Naive thymus-derived CD4-positive, alpha-beta T cell (primary cell): ENCODE data around the gene SPHKAP. TPM values are rescaled to one million over a fixed set of nuclear protein-coding genes. Genes with fewer than 3 reads are reported as not detected.
"Not testable (repeated sequence)": the region's sequence is repeated elsewhere in the genome, so short reads cannot be mapped to it uniquely, and the experiment has no call there.

Experiments
- ATAC-seq: fragments of 150-1000 bp; cut with Tn5 transposase; 2 replicates; pipeline ENCODE4 v1.10.0; 2021; ENCODE audit warnings: mild to moderate bottlenecking, moderate library complexity
- CTCF ChIA-PET: fragments of 350-600 bp; sonication (Branson Sonifier 250); formaldehyde crosslinking; loops from one replicate; lab custom pipeline; 2021; ENCODE audit warnings: antibody characterized with exemption; lab: Charles Lee
- POLR2A ChIA-PET: fragments of 350-600 bp; sonication (Branson Sonifier 250); formaldehyde crosslinking; loops from one replicate; lab custom pipeline; 2021; ENCODE audit warnings: antibody characterized with exemption, inconsistent platforms; lab: Charles Lee
- DNase-seq, 9 donors: peaks; one replicate each; pipeline versions ENCODE4 v3.0.0 to v3.0.0-alpha.2; 2020 to 2022; ENCODE audit warnings: mixed read lengths in 1 of 9
- H3K27ac ChIP-seq: one replicate; pipeline ENCODE4 v1.7.0; 2013; ENCODE audit warnings: mild to moderate bottlenecking, low read depth, low read length, moderate library complexity
- H3K27me3 ChIP-seq, 2 donors: one replicate each; pipeline ENCODE4 v1.7.0; 2013; ENCODE audit warnings: low read length in 2 of 2, mild to moderate bottlenecking in 2 of 2, moderate library complexity in 2 of 2; ENCODE audit not compliant: control insufficient read depth in 2 of 2, insufficient read depth in 2 of 2
- H3K36me3 ChIP-seq, 3 experiments: 1 replicate in 2 of 3; 2 replicates in 1 of 3; pipeline ENCODE4 v1.7.0; 2013; ENCODE audit warnings: low read length in 3 of 3, mild to moderate bottlenecking in 3 of 3, moderate library complexity in 1 of 3; ENCODE audit not compliant: insufficient read depth in 3 of 3, control insufficient read depth in 2 of 3
- H3K4me1 ChIP-seq, 2 donors: one replicate each; pipeline ENCODE4 v1.7.0; 2013; ENCODE audit warnings: low read length in 2 of 2, mild to moderate bottlenecking in 2 of 2, moderate library complexity in 1 of 2; ENCODE audit not compliant: control insufficient read depth in 2 of 2, insufficient read depth in 2 of 2
- H3K4me3 ChIP-seq: 2 replicates; pipeline ENCODE4 v1.7.0; 2013; ENCODE audit warnings: mild to moderate bottlenecking, low read length
- H3K9me3 ChIP-seq, 3 experiments: 1 replicate in 2 of 3; 2 replicates in 1 of 3; pipeline ENCODE4 v1.7.0; 2013; ENCODE audit warnings: low read length in 3 of 3; ENCODE audit not compliant: control insufficient read depth in 2 of 3
- H3K27ac Mint-ChIP-seq, 9 donors: one replicate each; pipeline ENCODE4 v1.8.0; 2020 to 2022; ENCODE audit warnings: mixed read lengths in 9 of 9, mild to moderate bottlenecking in 8 of 9, moderate library complexity in 5 of 9, inconsistent platforms in 2 of 9
- H3K27me3 Mint-ChIP-seq, 5 donors: one replicate each; pipeline ENCODE4 v1.8.0; 2021 to 2022; ENCODE audit warnings: mixed read lengths in 5 of 5, mild to moderate bottlenecking in 1 of 5
- H3K36me3 Mint-ChIP-seq, 5 donors: one replicate each; pipeline ENCODE4 v1.8.0; 2020 to 2022; ENCODE audit warnings: mixed read lengths in 5 of 5, mild to moderate bottlenecking in 3 of 5, inconsistent platforms in 1 of 5
- H3K4me1 Mint-ChIP-seq, 7 donors: one replicate each; pipeline ENCODE4 v1.8.0; 2020 to 2022; ENCODE audit warnings: mixed read lengths in 7 of 7, mild to moderate bottlenecking in 3 of 7, inconsistent platforms in 1 of 7
- H3K4me3 Mint-ChIP-seq, 10 donors: one replicate each; pipeline ENCODE4 v1.8.0; 2020 to 2022; ENCODE audit warnings: mild to moderate bottlenecking in 10 of 10, mixed read lengths in 10 of 10, moderate library complexity in 6 of 10, inconsistent platforms in 2 of 10
- H3K9me3 Mint-ChIP-seq, 11 donors: one replicate each; pipeline ENCODE4 v1.8.0; 2020 to 2022; ENCODE audit warnings: mixed read lengths in 11 of 11, mild to moderate bottlenecking in 4 of 11, inconsistent platforms in 1 of 11, moderate library complexity in 1 of 11
- intact Hi-C, 2 donors: fragments of 100-400 bp; cut with micrococcal nuclease; formaldehyde crosslinking; loops; one replicate each; pipeline ENCODE4 v1.15.1; 2023
- polyA plus RNA-seq, 2 donors: library from polyadenylated mRNA; unstranded; fragments of 300-500 nt; fragmentation: Illumina TruSeq; gene quantifications; one replicate each; pipeline ENCODE4 v1.2.3, GENCODE V29; 2021
- total RNA-seq, 6 experiments: library from RNA in 5 of 6; stranded (reverse) in 5 of 6; gene quantifications; 1 replicate in 5 of 6; 2 replicates in 1 of 6; pipeline ENCODE4 v1.2.3 and lab custom pipeline; 2021 to 2026

SPHKAP gene, protein sequence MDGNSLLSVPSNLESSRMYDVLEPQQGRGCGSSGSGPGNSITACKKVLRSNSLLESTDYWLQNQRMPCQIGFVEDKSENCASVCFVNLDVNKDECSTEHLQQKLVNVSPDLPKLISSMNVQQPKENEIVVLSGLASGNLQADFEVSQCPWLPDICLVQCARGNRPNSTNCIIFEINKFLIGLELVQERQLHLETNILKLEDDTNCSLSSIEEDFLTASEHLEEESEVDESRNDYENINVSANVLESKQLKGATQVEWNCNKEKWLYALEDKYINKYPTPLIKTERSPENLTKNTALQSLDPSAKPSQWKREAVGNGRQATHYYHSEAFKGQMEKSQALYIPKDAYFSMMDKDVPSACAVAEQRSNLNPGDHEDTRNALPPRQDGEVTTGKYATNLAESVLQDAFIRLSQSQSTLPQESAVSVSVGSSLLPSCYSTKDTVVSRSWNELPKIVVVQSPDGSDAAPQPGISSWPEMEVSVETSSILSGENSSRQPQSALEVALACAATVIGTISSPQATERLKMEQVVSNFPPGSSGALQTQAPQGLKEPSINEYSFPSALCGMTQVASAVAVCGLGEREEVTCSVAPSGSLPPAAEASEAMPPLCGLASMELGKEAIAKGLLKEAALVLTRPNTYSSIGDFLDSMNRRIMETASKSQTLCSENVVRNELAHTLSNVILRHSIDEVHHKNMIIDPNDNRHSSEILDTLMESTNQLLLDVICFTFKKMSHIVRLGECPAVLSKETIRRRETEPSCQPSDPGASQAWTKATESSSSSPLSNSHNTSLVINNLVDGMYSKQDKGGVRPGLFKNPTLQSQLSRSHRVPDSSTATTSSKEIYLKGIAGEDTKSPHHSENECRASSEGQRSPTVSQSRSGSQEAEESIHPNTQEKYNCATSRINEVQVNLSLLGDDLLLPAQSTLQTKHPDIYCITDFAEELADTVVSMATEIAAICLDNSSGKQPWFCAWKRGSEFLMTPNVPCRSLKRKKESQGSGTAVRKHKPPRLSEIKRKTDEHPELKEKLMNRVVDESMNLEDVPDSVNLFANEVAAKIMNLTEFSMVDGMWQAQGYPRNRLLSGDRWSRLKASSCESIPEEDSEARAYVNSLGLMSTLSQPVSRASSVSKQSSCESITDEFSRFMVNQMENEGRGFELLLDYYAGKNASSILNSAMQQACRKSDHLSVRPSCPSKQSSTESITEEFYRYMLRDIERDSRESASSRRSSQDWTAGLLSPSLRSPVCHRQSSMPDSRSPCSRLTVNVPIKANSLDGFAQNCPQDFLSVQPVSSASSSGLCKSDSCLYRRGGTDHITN (N-terminal part only)
- not detected for total RNA-seq
- polyA plus RNA-seq = not detected
- total RNA-seq (lab: John Stamatoyannopoulos, UW) = not detected

DNA sequence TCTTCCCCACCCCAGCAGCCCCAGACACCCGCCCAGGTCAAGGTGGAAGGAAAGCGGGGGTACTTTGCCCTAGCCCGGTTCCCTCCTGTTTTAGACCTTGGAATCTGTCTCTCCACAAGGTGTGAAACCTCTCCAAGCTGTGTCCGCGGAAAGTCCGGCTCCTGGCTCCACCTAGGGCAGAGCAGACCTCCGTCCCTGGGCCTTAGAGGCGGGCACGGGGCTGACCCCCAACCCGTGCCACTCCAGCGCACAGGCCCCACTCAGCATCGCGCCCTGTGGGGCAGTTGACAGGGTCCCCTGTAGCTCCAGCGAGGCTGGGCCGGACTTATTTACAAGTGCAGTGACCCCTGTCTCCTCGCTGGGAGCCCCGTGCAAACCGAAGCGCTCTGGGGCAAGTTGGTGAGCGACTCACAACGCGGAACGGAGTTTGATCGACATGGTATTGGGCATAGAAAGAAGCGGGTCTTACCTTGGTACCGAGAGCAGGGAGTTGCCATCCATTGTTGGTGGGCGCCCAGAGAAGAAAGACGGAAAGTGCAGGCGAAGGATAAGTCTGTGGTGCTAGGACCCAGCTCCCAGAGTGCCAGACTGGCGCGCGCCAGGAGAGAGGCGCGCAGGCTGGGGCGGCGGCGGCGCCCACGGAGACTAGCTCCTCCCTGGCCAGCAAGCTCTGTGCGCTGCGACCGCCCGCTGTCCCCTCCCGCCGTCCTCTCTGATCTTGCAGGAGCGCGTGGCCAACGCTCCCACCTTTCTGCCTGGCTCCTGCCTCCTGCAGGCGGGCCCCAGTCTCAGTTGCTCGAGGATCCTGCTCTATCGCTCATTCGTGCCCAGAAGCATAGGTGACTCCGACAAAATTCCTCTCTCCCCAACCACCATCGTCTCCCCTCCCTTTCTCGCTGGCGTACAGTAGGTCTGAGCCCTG lies at the start of gene SPHKAP:
Gene SPHKAP, minus strand, starts transcription at position 590 of the 922 bp plus-strand sequence. Its CDS starts 89 bp downstream, at position 501.
- H3K4me1 Mint-ChIP-seq = peaks cover 0 to 2% (median 0%) of the 10 kb centered on the region in 7 donors

DNA sequence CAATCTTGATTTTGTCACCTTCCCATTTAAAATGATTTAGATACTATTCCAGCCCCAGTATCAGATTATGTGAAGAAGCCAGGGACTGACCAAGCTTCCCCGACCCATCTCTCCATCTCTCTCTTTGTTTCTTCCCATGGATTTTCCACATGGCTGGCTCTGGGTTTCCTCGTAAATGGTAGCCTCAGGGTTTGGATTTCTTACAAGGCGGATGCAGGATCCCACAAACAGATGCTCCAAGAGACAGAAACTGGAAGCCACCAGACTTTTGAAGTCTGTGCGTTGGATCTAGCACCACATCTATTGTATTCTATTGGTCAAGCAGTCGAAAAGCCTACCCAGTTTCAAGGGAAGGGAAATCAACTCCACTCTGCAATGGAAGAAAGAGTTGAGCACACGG lies 46.0 kb upstream of the SPHKAP start:
- CTCF ChIA-PET = no interaction called here
- POLR2A ChIA-PET = no interaction called here
- intact Hi-C loops = no loop called here

More for the DNA sequence above, at the start of gene SPHKAP:
- intact Hi-C loops = no loop called here
- no peaks in the 10 kb centered on the region for H3K4me1 ChIP-seq
- peaks cover 0 to 5% (median 0%) of the 10 kb centered on the region in 5 donors for H3K36me3 Mint-ChIP-seq
- ATAC-seq (no peak), DNase-seq (no peak)
- no peaks in the 10 kb centered on the region for H3K36me3 ChIP-seq
- H3K27ac ChIP-seq = no peak within 1 kb of the TSS
- CTCF ChIA-PET = interaction anchor here (0.6 kb wide), 1 partner anchor 113 kb away, joined by 3 read pairs; no protein-coding TSS in a partner anchor
- H3K4me3 ChIP-seq = no peak within 1 kb of the TSS
- no peaks in the 10 kb centered on the region for H3K27me3 ChIP-seq
- POLR2A ChIA-PET = no interaction called here
- no peak within 1 kb of the TSS for H3K4me3 Mint-ChIP-seq
- no peaks in the 10 kb centered on the region for H3K9me3 ChIP-seq
- no peak within 1 kb of the TSS for H3K27ac Mint-ChIP-seq
- H3K9me3 Mint-ChIP-seq = peaks cover 5 to 31% (median 8%) of the 10 kb centered on the region in 11 donors
- H3K27me3 Mint-ChIP-seq = peaks cover 8 to 17% (median 11%) of the 10 kb centered on the region in 5 donors

DNA sequence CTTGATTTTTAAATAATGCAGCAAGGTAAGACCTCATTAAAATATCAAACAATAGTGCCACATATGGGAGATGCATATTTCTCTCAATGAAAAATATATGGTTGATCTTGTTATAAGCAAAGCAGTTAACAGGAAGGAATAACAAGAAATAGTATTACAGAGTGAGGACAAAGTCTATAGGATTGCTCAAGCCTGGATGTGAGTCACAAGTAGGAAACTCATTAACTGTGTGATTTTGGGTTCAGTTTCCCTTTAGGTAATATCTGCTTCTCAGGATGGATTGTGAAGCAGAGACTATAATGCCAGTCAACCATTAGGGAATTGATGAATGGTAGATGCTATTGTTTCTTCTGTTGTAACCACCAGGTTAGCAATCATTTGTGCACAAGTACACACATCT lies 42.9 kb upstream of the SPHKAP start:
- ChIA-PET CTCF (no interaction called here), POLR2A (no interaction called here)
- H3K27me3 ChIP-seq = no peaks in the 10 kb centered on the region

More for the DNA sequence above, 46.0 kb upstream of the SPHKAP start:
- no peaks in the 10 kb centered on the region for H3K36me3 Mint-ChIP-seq
- H3K27ac ChIP-seq = no peak overlapping the region
- no peak overlapping the region for H3K27ac Mint-ChIP-seq
- H3K4me1 Mint-ChIP-seq = no peaks in the 10 kb centered on the region
- DNase-seq (no peak), ATAC-seq (no peak)
- H3K4me3 Mint-ChIP-seq = no peak overlapping the region
- H3K4me1 ChIP-seq = no peaks in the 10 kb centered on the region
- peaks cover 0 to 14% (median 2%) of the 10 kb centered on the region in 11 donors for H3K9me3 Mint-ChIP-seq
- no peaks in the 10 kb centered on the region for H3K27me3 Mint-ChIP-seq
- H3K9me3 ChIP-seq = no peaks in the 10 kb centered on the region
- H3K4me3 ChIP-seq = no peak overlapping the region
- no peaks in the 10 kb centered on the region for H3K36me3 ChIP-seq
- no peaks in the 10 kb centered on the region for H3K27me3 ChIP-seq

DNA sequence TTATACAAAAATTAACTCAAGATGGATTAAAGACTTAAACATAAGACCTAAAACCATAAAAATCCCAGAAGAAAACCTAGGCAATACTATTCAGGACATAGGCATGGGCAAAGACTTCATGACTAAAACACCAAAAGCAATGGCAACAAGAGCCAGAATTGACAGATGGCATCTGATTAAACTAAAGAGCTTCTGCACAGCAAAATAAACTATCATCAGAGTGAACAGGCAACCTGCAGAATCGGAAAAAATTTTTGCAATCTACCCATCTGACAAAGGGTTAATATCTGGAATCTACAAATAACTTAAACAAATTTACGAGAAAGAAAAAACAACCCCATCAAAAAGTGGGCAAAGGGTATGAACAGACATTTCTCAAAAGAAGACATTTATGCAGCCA lies 37.1 kb upstream of the SPHKAP start:
- POLR2A ChIA-PET, H3K27me3 ChIP-seq, H3K4me1 ChIP-seq, H3K9me3 ChIP-seq, CTCF ChIA-PET, intact Hi-C loops, H3K36me3 Mint-ChIP-seq, H3K27ac ChIP-seq, H3K4me3 Mint-ChIP-seq, DNase-seq, H3K4me3 ChIP-seq, H3K36me3 ChIP-seq, H3K4me1 Mint-ChIP-seq, ATAC-seq, H3K27ac Mint-ChIP-seq, H3K27me3 Mint-ChIP-seq: not testable (repeated sequence)
- H3K9me3 Mint-ChIP-seq = peaks cover 0 to 14% (median 6%) of the 10 kb centered on the region in 11 donors

More for the DNA sequence above, 42.9 kb upstream of the SPHKAP start:
- Mint-ChIP-seq H3K4me1 (no peaks in the 10 kb centered on the region), H3K27ac (no peak overlapping the region), H3K36me3 (no peaks in the 10 kb centered on the region), H3K9me3 (peaks cover 0 to 14% (median 2%) of the 10 kb centered on the region in 11 donors), H3K4me3 (no peak overlapping the region), H3K27me3 (no peaks in the 10 kb centered on the region)
- Histone ChIP-seq H3K4me3 (no peak overlapping the region), H3K9me3 (no peaks in the 10 kb centered on the region), H3K4me1 (no peaks in the 10 kb centered on the region), H3K36me3 (no peaks in the 10 kb centered on the region), H3K27ac (no peak overlapping the region)
- ATAC-seq = no peak
- DNase-seq = no peak
- intact Hi-C loops = no loop called here

DNA sequence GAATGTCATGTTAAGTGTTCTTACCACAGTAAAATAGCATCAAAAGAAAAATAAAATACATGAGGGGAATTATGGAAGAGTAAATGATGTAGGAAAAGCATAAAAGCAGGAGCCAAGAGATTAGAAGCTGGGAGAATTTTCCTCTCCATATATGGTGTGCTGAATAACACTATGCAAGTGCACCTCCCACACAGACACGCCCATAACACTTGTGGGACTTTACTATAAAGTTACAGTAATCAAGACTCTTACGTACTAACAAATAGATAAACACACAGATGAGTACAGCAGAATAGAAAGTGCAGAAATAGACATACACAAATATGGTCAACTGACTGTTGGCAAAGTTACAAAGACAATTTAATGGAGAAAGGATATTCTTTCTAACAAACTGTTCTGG lies 16.0 kb upstream of the SPHKAP start:
- intact Hi-C loops = no loop called here
- DNase-seq = no peak
- Histone ChIP-seq H3K4me3 (no peak overlapping the region), H3K27me3 (no peaks in the 10 kb centered on the region), H3K36me3 (no peaks in the 10 kb centered on the region), H3K9me3 (no peaks in the 10 kb centered on the region), H3K27ac (no peak overlapping the region), H3K4me1 (no peaks in the 10 kb centered on the region)
- CTCF ChIA-PET = no interaction called here
- H3K4me1 Mint-ChIP-seq = no peaks in the 10 kb centered on the region
- no peak overlapping the region for H3K27ac Mint-ChIP-seq
- no peak overlapping the region for H3K4me3 Mint-ChIP-seq
- ATAC-seq = no peak
- no peaks in the 10 kb centered on the region for H3K27me3 Mint-ChIP-seq
- peaks cover 0 to 21% (median 5%) of the 10 kb centered on the region in 11 donors for H3K9me3 Mint-ChIP-seq
- no peaks in the 10 kb centered on the region for H3K36me3 Mint-ChIP-seq
- POLR2A ChIA-PET = no interaction called here
